WTC11 (cell line): Measurements from ENCODE around the gene HOXB5. TPM values are rescaled to one million over a fixed set of nuclear protein-coding genes. Genes with fewer than 3 reads are reported as not detected.

Experiments used
- ATAC-seq: fragments of 200-7000 bp; cut with Tn5 transposase; 2 replicates; pipeline ENCODE4 v1.10.0; 2021; ENCODE audit warnings: mild to moderate bottlenecking, moderate library complexity
- CTCF ChIA-PET: fragments of 300-600 bp; sonication (Branson Sonifier 250); formaldehyde crosslinking; loops from one replicate; lab custom pipeline; 2021; ENCODE audit warnings: antibody characterized with exemption; lab: Charles Lee
- POLR2A ChIA-PET: fragments of 350-600 bp; sonication (Branson Sonifier 250); formaldehyde crosslinking; loops from one replicate; lab custom pipeline; 2021; ENCODE audit warnings: antibody characterized with exemption; lab: Charles Lee
- DNase-seq: peaks from one replicate; pipeline ENCODE4 v3.0.0; 2021; ENCODE audit warnings: low spot score
- H3K27ac Mint-ChIP-seq: 2 replicates; pipeline ENCODE4 v1.8.0; 2021; ENCODE audit warnings: mixed read lengths
- H3K27me3 Mint-ChIP-seq: 2 replicates; pipeline ENCODE4 v1.8.0; 2021; ENCODE audit warnings: low read depth, mild to moderate bottlenecking, moderate library complexity, mixed read lengths
- H3K36me3 Mint-ChIP-seq: 2 replicates; pipeline ENCODE4 v1.8.0; 2021; ENCODE audit warnings: mixed read lengths
- H3K4me1 Mint-ChIP-seq: 2 replicates; pipeline ENCODE4 v1.8.0; 2022; ENCODE audit warnings: mixed read lengths
- H3K4me3 Mint-ChIP-seq: 2 replicates; pipeline ENCODE4 v1.8.0; 2021; ENCODE audit warnings: mild to moderate bottlenecking, moderate library complexity, mixed read lengths
- H3K9me3 Mint-ChIP-seq: 2 replicates; pipeline ENCODE4 v1.8.0; 2021; ENCODE audit warnings: mixed read lengths
- CREB1 ChIP-seq: sonication (generic); formaldehyde crosslinking; IDR thresholded peaks from 2 replicates; pipeline ENCODE4 v1.8.0; 2023; ENCODE audit warnings: mild to moderate bottlenecking, missing genetic modification reagents
- ELF4 ChIP-seq: sonication (generic); formaldehyde crosslinking; IDR thresholded peaks from 2 replicates; pipeline ENCODE4 v1.8.1; 2022; ENCODE audit warnings: low read depth, mild to moderate bottlenecking, moderate library complexity, missing genetic modification reagents
- ETV6 ChIP-seq: sonication (generic); formaldehyde crosslinking; IDR thresholded peaks from 2 replicates; pipeline ENCODE4 v1.8.1; 2022; ENCODE audit warnings: mild to moderate bottlenecking, missing genetic modification reagents
- FOXJ3 ChIP-seq: sonication (generic); formaldehyde crosslinking; IDR thresholded peaks from 2 replicates; pipeline ENCODE4 v1.9.0; 2021; ENCODE audit warnings: missing genetic modification reagents, mild to moderate bottlenecking, borderline replicate concordance
- FOXK1 ChIP-seq: sonication (generic); formaldehyde crosslinking; IDR thresholded peaks from 2 replicates; pipeline ENCODE4 v1.8.0; 2022; ENCODE audit warnings: mild to moderate bottlenecking, moderate library complexity, missing genetic modification reagents
- GTF2I ChIP-seq: fragments of 250-450 bp; sonication (Bioruptor Pico); conservative IDR thresholded peaks from 2 replicates; pipeline ENCODE4 v1.4.0; 2021; ENCODE audit warnings: mild to moderate bottlenecking
- KAT7 ChIP-seq: sonication (generic); formaldehyde crosslinking; IDR thresholded peaks from 2 replicates; pipeline ENCODE4 v1.8.1; 2023; ENCODE audit warnings: missing genetic modification reagents, mild to moderate bottlenecking, borderline replicate concordance
- NFE2L1 ChIP-seq: sonication (generic); formaldehyde crosslinking; IDR thresholded peaks from 2 replicates; pipeline ENCODE4 v1.8.1; 2023; ENCODE audit warnings: missing genetic modification reagents
- NFYB ChIP-seq: sonication (generic); formaldehyde crosslinking; conservative IDR thresholded peaks from 2 replicates; pipeline ENCODE4 v1.8.0; 2022; ENCODE audit warnings: low read depth, missing genetic modification reagents
- NR3C1 ChIP-seq: sonication (generic); formaldehyde crosslinking; conservative IDR thresholded peaks from 2 replicates; pipeline ENCODE4 v1.8.1; 2023; ENCODE audit warnings: low read depth, mild to moderate bottlenecking, missing genetic modification reagents
- PRRX2 ChIP-seq: fragments of 250-450 bp; sonication (Bioruptor Pico); IDR thresholded peaks from 2 replicates; pipeline ENCODE4 v1.8.0; 2021; ENCODE audit warnings: mild to moderate bottlenecking
- TEAD1 ChIP-seq: sonication (generic); formaldehyde crosslinking; IDR thresholded peaks from 2 replicates; pipeline ENCODE4 v1.8.0; 2022; ENCODE audit warnings: mild to moderate bottlenecking, missing genetic modification reagents
- TEAD4 ChIP-seq: sonication (generic); formaldehyde crosslinking; IDR thresholded peaks from 2 replicates; pipeline ENCODE4 v1.8.0; 2022; ENCODE audit warnings: mild to moderate bottlenecking, missing genetic modification reagents
- ZNF121 ChIP-seq: sonication (generic); formaldehyde crosslinking; IDR thresholded peaks from 2 replicates; pipeline ENCODE4 v1.8.0; 2023; ENCODE audit warnings: missing genetic modification reagents
- ZNF416 ChIP-seq: fragments of 250-450 bp; sonication (Bioruptor Pico); IDR thresholded peaks from 2 replicates; pipeline ENCODE4 v1.9.0; 2021; ENCODE audit warnings: mild to moderate bottlenecking, inconsistent platforms
- ZNF671 ChIP-seq: fragments of 250-450 bp; sonication (Bioruptor Pico); IDR thresholded peaks from 2 replicates; pipeline ENCODE4 v1.8.0; 2021; ENCODE audit warnings: mild to moderate bottlenecking
- total RNA-seq: library from RNA; stranded (reverse); gene quantifications from 3 replicates; pipeline ENCODE4 v1.2.3, GENCODE V29; 2021
- TF ChIP-seq, protein P1 (sequence below): sonication (generic); formaldehyde crosslinking; IDR thresholded peaks from 2 replicates; pipeline ENCODE4 v1.8.0; 2022; ENCODE audit warnings: mild to moderate bottlenecking, missing genetic modification reagents
- TF ChIP-seq, protein P2 (sequence below): sonication (generic); formaldehyde crosslinking; IDR thresholded peaks from 2 replicates; pipeline ENCODE4 v1.8.0; 2022; ENCODE audit warnings: mild to moderate bottlenecking, missing genetic modification reagents
- TF ChIP-seq, protein P3 (sequence below): sonication (generic); formaldehyde crosslinking; IDR thresholded peaks from 2 replicates; pipeline ENCODE4 v1.8.1; 2022; ENCODE audit warnings: low read depth, missing genetic modification reagents, borderline replicate concordance
- TF ChIP-seq, protein P4 (sequence below): sonication (generic); formaldehyde crosslinking; IDR thresholded peaks from 2 replicates; pipeline ENCODE4 v1.8.1; 2023; ENCODE audit warnings: mild to moderate bottlenecking, missing genetic modification reagents, moderate library complexity
- TF ChIP-seq, protein P5 (sequence below): sonication (generic); formaldehyde crosslinking; conservative IDR thresholded peaks from 2 replicates; pipeline ENCODE4 v1.8.1; 2022; ENCODE audit warnings: mild to moderate bottlenecking, missing genetic modification reagents

The HOXB5 gene
- total RNA-seq, 1 experiment from 2014 or later: not detected

DNA sequence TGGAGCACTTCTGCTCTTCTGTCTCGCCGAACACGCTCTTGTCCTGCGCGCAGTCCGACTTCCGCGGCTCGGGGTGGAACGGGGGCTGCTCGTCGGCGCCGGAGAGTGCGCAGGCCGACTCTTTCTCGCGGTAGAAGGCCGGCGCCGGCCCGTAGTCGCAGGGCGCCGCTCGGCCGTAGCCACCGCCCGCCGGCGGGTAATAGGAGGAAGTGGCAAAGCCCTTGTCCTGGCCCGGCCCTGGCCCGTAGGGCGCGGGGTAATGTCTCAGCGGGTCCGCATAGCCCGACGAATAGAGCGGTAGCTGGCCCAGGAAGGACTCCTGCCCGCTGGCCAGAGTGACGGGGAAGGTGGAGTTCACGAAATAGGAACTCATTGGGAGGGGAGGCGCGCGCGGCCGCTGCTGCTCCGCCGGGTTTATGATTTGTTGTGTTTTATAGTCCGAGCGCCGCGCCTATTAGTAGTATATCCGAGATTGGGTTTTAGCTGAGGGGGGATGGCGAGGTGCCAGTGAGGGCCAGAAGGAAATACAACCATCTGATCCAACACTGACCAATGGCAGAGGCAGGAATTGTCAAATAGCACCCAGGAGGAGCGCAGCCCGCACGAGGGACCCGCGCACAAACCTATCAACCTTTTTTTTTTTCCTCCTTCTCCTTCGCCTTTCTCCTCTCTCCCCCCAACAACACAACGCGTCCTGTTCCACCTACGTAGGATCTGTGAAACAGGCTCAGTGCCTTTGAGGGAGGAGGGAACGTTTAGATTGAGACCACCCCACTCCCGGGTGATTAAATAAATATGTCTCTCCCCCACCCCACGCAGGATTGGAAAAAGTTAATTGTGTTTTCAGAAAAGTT is 4.4 kb upstream of the HOXB5 start:
- Mint-ChIP-seq H3K9me3 (no peaks in the 10 kb centered on the region), H3K27me3 (peaks cover 100% of the 10 kb centered on the region; the same call in 1 of the 2 replicates), H3K36me3 (peaks cover 2% of the 10 kb centered on the region; the same call in 1 of the 2 replicates), H3K27ac (no peak overlapping the region), H3K4me3 (peak overlapping the region; percentile 38), H3K4me1 (peaks cover 44% of the 10 kb centered on the region)
- DNase-seq: no peak
- TF ChIP-seq GTF2I (CRISPR knock-in tag) (no peak), KAT7 (0 out of 2 replicates have a peak, but pooled peaks have one; percentile 34), ETV6 (CRISPR knock-in tag) (no peak), ZNF121 (peak; percentile 23; the same call in 1 of the 2 replicates)
- TF ChIP-seq, protein P1, sequence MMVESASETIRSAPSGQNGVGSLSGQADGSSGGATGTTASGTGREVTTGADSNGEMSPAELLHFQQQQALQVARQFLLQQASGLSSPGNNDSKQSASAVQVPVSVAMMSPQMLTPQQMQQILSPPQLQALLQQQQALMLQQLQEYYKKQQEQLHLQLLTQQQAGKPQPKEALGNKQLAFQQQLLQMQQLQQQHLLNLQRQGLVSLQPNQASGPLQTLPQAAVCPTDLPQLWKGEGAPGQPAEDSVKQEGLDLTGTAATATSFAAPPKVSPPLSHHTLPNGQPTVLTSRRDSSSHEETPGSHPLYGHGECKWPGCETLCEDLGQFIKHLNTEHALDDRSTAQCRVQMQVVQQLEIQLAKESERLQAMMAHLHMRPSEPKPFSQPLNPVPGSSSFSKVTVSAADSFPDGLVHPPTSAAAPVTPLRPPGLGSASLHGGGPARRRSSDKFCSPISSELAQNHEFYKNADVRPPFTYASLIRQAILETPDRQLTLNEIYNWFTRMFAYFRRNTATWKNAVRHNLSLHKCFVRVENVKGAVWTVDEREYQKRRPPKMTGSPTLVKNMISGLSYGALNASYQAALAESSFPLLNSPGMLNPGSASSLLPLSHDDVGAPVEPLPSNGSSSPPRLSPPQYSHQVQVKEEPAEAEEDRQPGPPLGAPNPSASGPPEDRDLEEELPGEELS (CRISPR knock-in tag): no peak
- ATAC-seq: peak; percentile 12
- POLR2A ChIA-PET: interaction anchor here (0.8 kb wide), 1 partner anchor 63 kb away, joined by 5 read pairs; no protein-coding TSS in a partner anchor
- CTCF ChIA-PET: interaction anchor here (1.5 kb wide), 1 partner anchor 15 kb away, joined by 5 read pairs; no protein-coding TSS in a partner anchor

DNA sequence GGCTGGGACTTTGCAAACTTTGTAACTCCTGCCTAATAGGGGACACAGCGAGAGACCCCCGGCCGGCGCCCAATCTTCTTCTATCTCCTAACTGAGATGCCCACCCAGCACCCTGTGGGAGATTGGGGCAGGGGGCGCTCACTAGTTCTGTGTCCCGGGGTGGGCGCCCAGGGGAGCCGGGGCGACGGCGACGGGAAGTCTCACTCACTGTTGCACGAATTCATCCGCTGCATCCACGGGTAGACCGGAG is 3.9 kb upstream of the HOXB5 start:
- ATAC-seq: no peak
- H3K4me3 Mint-ChIP-seq: peak overlapping the region; percentile 38
- no peak overlapping the region for H3K27ac Mint-ChIP-seq
- H3K27me3 Mint-ChIP-seq: peaks cover 100% of the 10 kb centered on the region; the same call in 1 of the 2 replicates
- DNase-seq: no peak
- CTCF ChIA-PET: interaction anchor here (1.5 to 1.6 kb wide), 2 partner anchors 16 to 39 kb away, joined by 3 to 5 read pairs; no protein-coding TSS in a partner anchor
- TF ChIP-seq NFYB (no peak), NFE2L1 (CRISPR knock-in tag) (no peak), KAT7 (no peak), TEAD1 (CRISPR knock-in tag) (no peak), FOXK1 (CRISPR knock-in tag) (no peak), ZNF416 (CRISPR knock-in tag) (no peak), CREB1 (CRISPR knock-in tag) (no peak), NR3C1 (CRISPR knock-in tag) (no peak), ZNF671 (no peak), ELF4 (no peak), PRRX2 (no peak), GTF2I (CRISPR knock-in tag) (no peak), TEAD4 (CRISPR knock-in tag) (no peak), FOXJ3 (CRISPR knock-in tag) (no peak)
- TF ChIP-seq, protein P2, sequence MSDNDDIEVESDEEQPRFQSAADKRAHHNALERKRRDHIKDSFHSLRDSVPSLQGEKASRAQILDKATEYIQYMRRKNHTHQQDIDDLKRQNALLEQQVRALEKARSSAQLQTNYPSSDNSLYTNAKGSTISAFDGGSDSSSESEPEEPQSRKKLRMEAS (CRISPR knock-in tag): no peak
- TF ChIP-seq, protein P3, sequence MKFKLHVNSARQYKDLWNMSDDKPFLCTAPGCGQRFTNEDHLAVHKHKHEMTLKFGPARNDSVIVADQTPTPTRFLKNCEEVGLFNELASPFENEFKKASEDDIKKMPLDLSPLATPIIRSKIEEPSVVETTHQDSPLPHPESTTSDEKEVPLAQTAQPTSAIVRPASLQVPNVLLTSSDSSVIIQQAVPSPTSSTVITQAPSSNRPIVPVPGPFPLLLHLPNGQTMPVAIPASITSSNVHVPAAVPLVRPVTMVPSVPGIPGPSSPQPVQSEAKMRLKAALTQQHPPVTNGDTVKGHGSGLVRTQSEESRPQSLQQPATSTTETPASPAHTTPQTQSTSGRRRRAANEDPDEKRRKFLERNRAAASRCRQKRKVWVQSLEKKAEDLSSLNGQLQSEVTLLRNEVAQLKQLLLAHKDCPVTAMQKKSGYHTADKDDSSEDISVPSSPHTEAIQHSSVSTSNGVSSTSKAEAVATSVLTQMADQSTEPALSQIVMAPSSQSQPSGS (CRISPR knock-in tag): no peak
- TF ChIP-seq, protein P4, sequence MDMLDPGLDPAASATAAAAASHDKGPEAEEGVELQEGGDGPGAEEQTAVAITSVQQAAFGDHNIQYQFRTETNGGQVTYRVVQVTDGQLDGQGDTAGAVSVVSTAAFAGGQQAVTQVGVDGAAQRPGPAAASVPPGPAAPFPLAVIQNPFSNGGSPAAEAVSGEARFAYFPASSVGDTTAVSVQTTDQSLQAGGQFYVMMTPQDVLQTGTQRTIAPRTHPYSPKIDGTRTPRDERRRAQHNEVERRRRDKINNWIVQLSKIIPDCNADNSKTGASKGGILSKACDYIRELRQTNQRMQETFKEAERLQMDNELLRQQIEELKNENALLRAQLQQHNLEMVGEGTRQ (CRISPR knock-in tag): no peak
- TF ChIP-seq, protein P5, sequence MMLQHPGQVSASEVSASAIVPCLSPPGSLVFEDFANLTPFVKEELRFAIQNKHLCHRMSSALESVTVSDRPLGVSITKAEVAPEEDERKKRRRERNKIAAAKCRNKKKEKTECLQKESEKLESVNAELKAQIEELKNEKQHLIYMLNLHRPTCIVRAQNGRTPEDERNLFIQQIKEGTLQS: no peak
- peaks cover 2% of the 10 kb centered on the region; the same call in 1 of the 2 replicates for H3K36me3 Mint-ChIP-seq
- peaks cover 49% of the 10 kb centered on the region for H3K4me1 Mint-ChIP-seq
- POLR2A ChIA-PET: no interaction called here
- no peaks in the 10 kb centered on the region for H3K9me3 Mint-ChIP-seq
